HUES6 (cell line): Measurements from ENCODE around the gene KIF12.

ENCODE experiments used
- H3K27ac ChIP-seq: 2 replicates; pipeline ENCODE4 v1.7.0; 2013; ENCODE audit warnings: low read depth, mild to moderate bottlenecking, low read length, inconsistent platforms
- H3K27me3 ChIP-seq: 2 replicates; pipeline ENCODE4 v1.6.1; 2013; ENCODE audit warnings: low read length; ENCODE audit not compliant: control insufficient read depth, insufficient read depth
- H3K36me3 ChIP-seq: 2 replicates; pipeline ENCODE4 v1.6.1; 2013; ENCODE audit warnings: low read length; ENCODE audit not compliant: control insufficient read depth, insufficient read depth
- H3K4me1 ChIP-seq: 2 replicates; pipeline ENCODE4 v1.6.1; 2013; ENCODE audit warnings: low read length; ENCODE audit not compliant: control insufficient read depth, insufficient read depth
- H3K4me3 ChIP-seq: 2 replicates; pipeline ENCODE4 v1.5.1; 2013; ENCODE audit warnings: low read depth, low read length
- H3K9ac ChIP-seq: one replicate; pipeline ENCODE4 v1.6.1; 2013; ENCODE audit warnings: mild to moderate bottlenecking, low read length
- H3K9me3 ChIP-seq: 2 replicates; pipeline ENCODE4 v1.6.1; 2013; ENCODE audit warnings: low read depth, low read length; ENCODE audit not compliant: control insufficient read depth, insufficient read depth

The KIF12 gene

GRCh38 chr9:114098021-114098935 lies 814 bp downstream of the KIF12 start:
- Histone ChIP-seq H3K9me3 (peaks cover 6% of the 10 kb centered on the region; the same call in 1 of the 2 replicates), H3K36me3 (no peaks in the 10 kb centered on the region), H3K9ac (peak overlapping the region; percentile 31), H3K27ac (no peak overlapping the region), H3K27me3 (peaks cover 40% of the 10 kb centered on the region), H3K4me3 (peak overlapping the region; percentile 62), H3K4me1 (peaks cover 5% of the 10 kb centered on the region; the same call in 1 of the 2 replicates)

GRCh38 chr9:114097613-114098020 lies 1.5 kb downstream of the KIF12 start:
- no peak overlapping the region for H3K9ac ChIP-seq
- peaks cover 5% of the 10 kb centered on the region; the same call in 1 of the 2 replicates for H3K4me1 ChIP-seq
- H3K36me3 ChIP-seq: no peaks in the 10 kb centered on the region; the same call in 1 of the 2 replicates
- H3K4me3 ChIP-seq: peak overlapping the region; percentile 62
- peaks cover 40% of the 10 kb centered on the region for H3K27me3 ChIP-seq
- H3K27ac ChIP-seq: no peak overlapping the region
- peaks cover 6% of the 10 kb centered on the region; the same call in 1 of the 2 replicates for H3K9me3 ChIP-seq

- H3K36me3 ChIP-seq: no peaks in the 10 kb centered on the region; the same call in 1 of the 2 replicates
- H3K27ac ChIP-seq: no peak overlapping the region
- H3K9me3 ChIP-seq: peaks cover 4% of the 10 kb centered on the region; the same call in 1 of the 2 replicates
- peaks cover 40% of the 10 kb centered on the region for H3K27me3 ChIP-seq
- peaks cover 5% of the 10 kb centered on the region; the same call in 1 of the 2 replicates for H3K4me1 ChIP-seq
- H3K4me3 ChIP-seq: peak overlapping the region; percentile 62
- no peak overlapping the region for H3K9ac ChIP-seq
These were observed 2.1 kb downstream of the KIF12 start for GRCh38 chr9:114096866-114097612.

- H3K9ac ChIP-seq: no peak overlapping the region
- no peak overlapping the region for H3K27ac ChIP-seq
- H3K27me3 ChIP-seq: peaks cover 40% of the 10 kb centered on the region
- no peaks in the 10 kb centered on the region for H3K9me3 ChIP-seq
- peaks cover 5% of the 10 kb centered on the region; the same call in 1 of the 2 replicates for H3K4me1 ChIP-seq
- H3K36me3 ChIP-seq: no peaks in the 10 kb centered on the region; the same call in 1 of the 2 replicates
- no peak overlapping the region for H3K4me3 ChIP-seq
These were observed 3.0 kb downstream of the KIF12 start for GRCh38 chr9:114096041-114096511.

GRCh38 chr9:114094971-114095370 lies 4.1 kb downstream of the KIF12 start:
- Histone ChIP-seq H3K36me3 (no peaks in the 10 kb centered on the region; the same call in 1 of the 2 replicates), H3K27me3 (peaks cover 35% of the 10 kb centered on the region), H3K4me1 (peaks cover 5% of the 10 kb centered on the region; the same call in 1 of the 2 replicates), H3K9ac (no peak overlapping the region), H3K27ac (no peak overlapping the region), H3K4me3 (no peak overlapping the region), H3K9me3 (no peaks in the 10 kb centered on the region)

GRCh38 chr9:114093761-114094505 lies 5.2 kb downstream of the KIF12 start:
- Histone ChIP-seq H3K27me3 (peaks cover 24% of the 10 kb centered on the region), H3K4me1 (no peaks in the 10 kb centered on the region), H3K9ac (no peak overlapping the region), H3K4me3 (no peak overlapping the region), H3K27ac (no peak overlapping the region), H3K36me3 (no peaks in the 10 kb centered on the region; the same call in 1 of the 2 replicates), H3K9me3 (no peaks in the 10 kb centered on the region)

- Histone ChIP-seq H3K9me3 (no peaks in the 10 kb centered on the region), H3K36me3 (no peaks in the 10 kb centered on the region; the same call in 1 of the 2 replicates), H3K4me3 (no peak overlapping the region), H3K4me1 (no peaks in the 10 kb centered on the region), H3K27me3 (peaks cover 20% of the 10 kb centered on the region), H3K27ac (no peak overlapping the region), H3K9ac (no peak overlapping the region)
These were observed 6.0 kb downstream of the KIF12 start for GRCh38 chr9:114093031-114093471.

- no peaks in the 10 kb centered on the region; the same call in 1 of the 2 replicates for H3K36me3 ChIP-seq
These were observed 6.8 kb downstream of the KIF12 start for GRCh38 chr9:114092336-114092735.

GRCh38 chr9:114091711-114092110 lies 7.4 kb downstream of the KIF12 start:
- Histone ChIP-seq H3K4me1 (no peaks in the 10 kb centered on the region), H3K36me3 (no peaks in the 10 kb centered on the region; the same call in 1 of the 2 replicates), H3K9ac (no peak overlapping the region), H3K27me3 (peaks cover 6% of the 10 kb centered on the region), H3K27ac (no peak overlapping the region), H3K4me3 (no peak overlapping the region), H3K9me3 (no peaks in the 10 kb centered on the region)

More at GRCh38 chr9:114092336-114092735, 6.8 kb downstream of the KIF12 start:
- Histone ChIP-seq H3K9ac (no peak overlapping the region), H3K27me3 (peaks cover 13% of the 10 kb centered on the region), H3K4me3 (no peak overlapping the region), H3K27ac (no peak overlapping the region), H3K4me1 (no peaks in the 10 kb centered on the region), H3K9me3 (no peaks in the 10 kb centered on the region)

GRCh38 chr9:114090798-114091197 lies 8.3 kb downstream of the KIF12 start:
- H3K9me3 ChIP-seq: no peaks in the 10 kb centered on the region
- H3K27ac ChIP-seq: no peak overlapping the region
- H3K4me3 ChIP-seq: no peak overlapping the region
- H3K27me3 ChIP-seq: no peaks in the 10 kb centered on the region
- H3K9ac ChIP-seq: no peak overlapping the region
- no peaks in the 10 kb centered on the region; the same call in 1 of the 2 replicates for H3K36me3 ChIP-seq
- no peaks in the 10 kb centered on the region for H3K4me1 ChIP-seq
